CD4-positive, alpha-beta T cell treated with Interferon gamma for 1 hour (primary cell): Measurements from ENCODE around the gene COL8A2.

Source experiments
- DNase-seq: peaks from one replicate; pipeline ENCODE4 v3.0.0-alpha.2; 2020

COL8A2 gene

GRCh38 chr1:36135330-36135667 is 10.3 kb upstream of the COL8A2 start:
- no peak for DNase-seq

- peak; percentile 27 for DNase-seq
Observed at GRCh38 chr1:36134505-36135329, 9.7 kb upstream of the COL8A2 start.

- DNase-seq = no peak
Observed at GRCh38 chr1:36134031-36134430, 9.0 kb upstream of the COL8A2 start.

- no peak for DNase-seq
Observed at GRCh38 chr1:36133484-36133883, 8.5 kb upstream of the COL8A2 start.

- no peak for DNase-seq
Observed at GRCh38 chr1:36132029-36132428, 7.0 kb upstream of the COL8A2 start.

GRCh38 chr1:36128905-36129206 is 3.8 kb upstream of the COL8A2 start:
- no peak for DNase-seq

- DNase-seq = no peak
Observed at GRCh38 chr1:36128126-36128904, 3.3 kb upstream of the COL8A2 start.

- no peak for DNase-seq
Observed at GRCh38 chr1:36126797-36127500, 1.9 kb upstream of the COL8A2 start.

- DNase-seq = no peak
Observed at GRCh38 chr1:36126005-36126716, 1.1 kb upstream of the COL8A2 start.

- no peak for DNase-seq
Observed at GRCh38 chr1:36124404-36125128, 456 bp downstream of the COL8A2 start.

- peak; percentile 60 for DNase-seq
Observed at GRCh38 chr1:36123356-36123755, 1.7 kb downstream of the COL8A2 start.

- no peak for DNase-seq
Observed at GRCh38 chr1:36122062-36123030, 2.7 kb downstream of the COL8A2 start.

- DNase-seq = no peak
Observed at GRCh38 chr1:36119456-36119855, 5.6 kb downstream of the COL8A2 start.

- DNase-seq = no peak
Observed at GRCh38 chr1:36118447-36119204, 6.4 kb downstream of the COL8A2 start.

- no peak for DNase-seq
Observed at GRCh38 chr1:36116901-36117300, 8.1 kb downstream of the COL8A2 start.

- DNase-seq = peak; percentile 27
Observed at GRCh38 chr1:36115931-36116330, 9.1 kb downstream of the COL8A2 start.

- DNase-seq = no peak
Observed at GRCh38 chr1:36115200-36115669, 9.8 kb downstream of the COL8A2 start.

GRCh38 chr1:36114371-36114770 is 10.7 kb downstream of the COL8A2 start:
- no peak for DNase-seq

GRCh38 chr1:36112823-36113222 is 12.2 kb downstream of the COL8A2 start:
- no peak for DNase-seq

GRCh38 chr1:36111151-36111550 is 13.9 kb downstream of the COL8A2 start:
- no peak for DNase-seq
